A549 (cell line): ENCODE data around the gene WDFY1. TPM values are rescaled to one million over a fixed set of nuclear protein-coding genes. Genes with fewer than 3 reads are reported as not detected.
"Not testable (repeated sequence)": the region's sequence is repeated elsewhere in the genome, so short reads cannot be mapped to it uniquely, and the experiment has no call there.

Experiments used
- ATAC-seq, 2 experiments: fragments of 200-7000 bp in 1 of 2; fragments of >200 bp in 1 of 2; cut with Nextera tagmentation in 1 of 2; cut with Tn5 transposase in 1 of 2; 3 replicates each; pipeline versions ENCODE4 v1.8.0 to v1.9.1; 2018 to 2020; ENCODE audit warnings: mild to moderate bottlenecking in 1 of 2, moderate library complexity in 1 of 2
- CTCF ChIA-PET: fragments of 300-600 bp; sonication (Branson Sonifier 250); formaldehyde crosslinking; extraction: SDS; loops from one replicate; lab custom pipeline; 2021; ENCODE audit warnings: antibody characterized with exemption, inconsistent platforms; lab: Yijun Ruan, JAX
- POLR2A ChIA-PET: fragments of 350-600 bp; formaldehyde crosslinking; extraction: SDS; loops from one replicate; lab custom pipeline; 2021; ENCODE audit warnings: antibody characterized with exemption, inconsistent platforms; lab: Yijun Ruan, JAX
- DNase-seq, 2 experiments: peaks; one replicate each; pipeline versions ENCODE4 v3.0.0 to v3.0.0-alpha.2; 2011 to 2016; ENCODE audit warnings: low read depth in 1 of 2, low spot score in 1 of 2
- FAIRE-seq: peaks from 2 replicates; lab custom pipeline; 2011; peaks lifted over from hg19 to GRCh38; lab: Jason Lieb, UNC
- H3K27ac ChIP-seq, 2 experiments: fragments of >200 bp; sonication (Bioruptor Twin); formaldehyde crosslinking; 3 replicates each; pipeline ENCODE4 v1.5.1; 2016 to 2017
- H3K4me1 ChIP-seq: fragments of >200 bp; sonication (Bioruptor Twin); formaldehyde crosslinking; 3 replicates; pipeline ENCODE4 v1.6.1; 2016
- H3K4me2 ChIP-seq: fragments of >200 bp; sonication (Bioruptor Twin); formaldehyde crosslinking; 3 replicates; pipeline ENCODE4 v1.6.1; 2016
- H3K4me3 ChIP-seq: fragments of >200 bp; sonication (Bioruptor Twin); formaldehyde crosslinking; 3 replicates; pipeline ENCODE4 v1.5.1; 2016
- H3K9me3 ChIP-seq: fragments of >200 bp; sonication (Bioruptor Twin); formaldehyde crosslinking; 3 replicates; pipeline ENCODE4 v1.6.1; 2016
- ATOH8 ChIP-seq: fragments of 250-450 bp; sonication (Bioruptor Pico); IDR thresholded peaks from 2 replicates; pipeline ENCODE4 v1.5.0; 2020; ENCODE audit warnings: low read depth, mild to moderate bottlenecking, moderate library complexity
- CEBPB ChIP-seq, 2 experiments: fragments of >200 bp in 1 of 2; sonication (Bioruptor Twin) in 1 of 2; formaldehyde crosslinking in 1 of 2; IDR thresholded peaks; 2 replicates each; pipeline ENCODE4 v1.6.1; 2012 to 2016
- CHD4 ChIP-seq: fragments of 200-600 bp; sonication (generic); IDR thresholded peaks from 2 replicates; pipeline ENCODE4 v1.6.1; 2016; ENCODE audit warnings: antibody characterized with exemption, mild to moderate bottlenecking, borderline replicate concordance
- CTCF ChIP-seq: fragments of >200 bp; sonication (Bioruptor Twin); formaldehyde crosslinking; IDR thresholded peaks from 3 replicates; pipeline ENCODE4 v1.5.1; 2016
- EHMT2 ChIP-seq: fragments of 200-600 bp; sonication (generic); IDR thresholded peaks from 2 replicates; pipeline ENCODE4 v1.6.1; 2016; ENCODE audit warnings: antibody characterized with exemption, low read depth, mild to moderate bottlenecking, moderate library complexity
- EP300 ChIP-seq, 2 experiments: fragments of >200 bp; sonication (Bioruptor Twin); formaldehyde crosslinking; IDR thresholded peaks; 2 replicates in 1 of 2; 3 replicates in 1 of 2; pipeline ENCODE4 v1.6.1; 2016 to 2017
- HOXB5 ChIP-seq: fragments of 250-450 bp; sonication (Bioruptor Pico); IDR thresholded peaks from 2 replicates; pipeline ENCODE4 v1.5.0; 2020; ENCODE audit warnings: mild to moderate bottlenecking, moderate library complexity
- JUNB ChIP-seq: fragments of >200 bp; sonication (Bioruptor Twin); formaldehyde crosslinking; IDR thresholded peaks from 2 replicates; pipeline ENCODE4 v1.6.1; 2016
- NFE2L2 ChIP-seq: fragments of 150-350 bp; conservative IDR thresholded peaks from 2 replicates; pipeline ENCODE4 v1.6.1; 2014; ENCODE audit warnings: low read length
- RCOR1 ChIP-seq: fragments of 150-350 bp; IDR thresholded peaks from 2 replicates; pipeline ENCODE4 v1.6.1; 2014; ENCODE audit warnings: antibody characterized with exemption, low read length, low read depth
- SREBF2 ChIP-seq: fragments of 450-650 bp; IDR thresholded peaks from 2 replicates; pipeline ENCODE4 v1.6.1; 2014; ENCODE audit warnings: mild to moderate bottlenecking, moderate library complexity
- TP53 ChIP-seq: fragments of 250-450 bp; sonication (Bioruptor Pico); IDR thresholded peaks from 2 replicates; pipeline ENCODE4 v1.5.0; 2021; ENCODE audit warnings: mild to moderate bottlenecking, moderate library complexity
- ZC3H11A ChIP-seq: fragments of 450-650 bp; IDR thresholded peaks from 2 replicates; pipeline ENCODE4 v1.6.1; 2014; ENCODE audit warnings: antibody characterized with exemption, mild to moderate bottlenecking
- WGBS: methylation state at CpG from one replicate; pipeline ENCODE4 v1.1.6; 2017; ENCODE audit errors: missing lambda C conversion rate; 5-methylcytosine and 5-hydroxymethylcytosine counted together
- polyA plus RNA-seq, 4 experiments: library from polyadenylated mRNA; depleted of rRNA in 3 of 4; stranded (reverse); fragments of >200 nt; fragmentation: RNase III in 1 of 4; extraction: RNeasy Plus Mini Kit Qiagen cat#74134 plus additional on column Dnase treatment in 1 of 4; gene quantifications; 2 replicates in 3 of 4; 3 replicates in 1 of 4; pipeline ENCODE4 v1.2.3, GENCODE V29; 2011 to 2017
- TF ChIP-seq, protein P1 (sequence below): fragments of 150-350 bp; IDR thresholded peaks from 2 replicates; pipeline ENCODE4 v1.6.1; 2014; ENCODE audit warnings: low read depth, mild to moderate bottlenecking, low read length
- TF ChIP-seq, protein P2 (sequence below): IDR thresholded peaks from 2 replicates; pipeline ENCODE4 v1.6.1; 2012

Gene WDFY1
- polyA plus RNA-seq, 2 of the 4 experiments (the other 2 are of a cell fraction), result 38.7 to 70.8 TPM

GRCh38 chr2:223939438-223939837 is 5.7 kb downstream of the WDFY1 start:
- 0 out of 2 replicates have a peak, but pooled peaks have one; percentile 9 for TF ChIP-seq ZC3H11A
- FAIRE-seq, H3K4me2 ChIP-seq, H3K4me3 ChIP-seq, POLR2A ChIA-PET, ATAC-seq, H3K27ac ChIP-seq, CTCF ChIA-PET, H3K9me3 ChIP-seq: not testable (repeated sequence)
- DNase-seq, result peak in 1 of 2 experiments; percentile 28
- peaks cover 71% of the 10 kb centered on the region for H3K4me1 ChIP-seq
- 58% methylated on average over 2 of the region's 2 CpGs for WGBS

- ATAC-seq (no peak), DNase-seq (no peak)
- POLR2A ChIA-PET, result no interaction called here
- TF ChIP-seq EP300 (IDR thresholded peaks at IDR 0.05), result no peak
- TF ChIP-seq, protein P1, sequence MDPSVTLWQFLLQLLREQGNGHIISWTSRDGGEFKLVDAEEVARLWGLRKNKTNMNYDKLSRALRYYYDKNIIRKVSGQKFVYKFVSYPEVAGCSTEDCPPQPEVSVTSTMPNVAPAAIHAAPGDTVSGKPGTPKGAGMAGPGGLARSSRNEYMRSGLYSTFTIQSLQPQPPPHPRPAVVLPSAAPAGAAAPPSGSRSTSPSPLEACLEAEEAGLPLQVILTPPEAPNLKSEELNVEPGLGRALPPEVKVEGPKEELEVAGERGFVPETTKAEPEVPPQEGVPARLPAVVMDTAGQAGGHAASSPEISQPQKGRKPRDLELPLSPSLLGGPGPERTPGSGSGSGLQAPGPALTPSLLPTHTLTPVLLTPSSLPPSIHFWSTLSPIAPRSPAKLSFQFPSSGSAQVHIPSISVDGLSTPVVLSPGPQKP, result no peak
- no peak for TF ChIP-seq HOXB5 (CRISPR knock-in tag)
- TF ChIP-seq ATOH8, result no peak
- TF ChIP-seq SREBF2, result no peak
- no peak for TF ChIP-seq CHD4
- no peak for TF ChIP-seq CTCF
- no peak for TF ChIP-seq EHMT2
- no peak for TF ChIP-seq NFE2L2
- no peak for TF ChIP-seq CEBPB (IDR thresholded peaks at IDR 0.05)
- TF ChIP-seq TP53 (CRISPR knock-in tag), result no peak
- TF ChIP-seq, all 56 proteins: peak for 0
- 0% methylated on average over 1 of the region's 1 CpG for WGBS
- H3K9me3 ChIP-seq, result no peaks in the 10 kb centered on the region
- CTCF ChIA-PET, result interaction anchor here (1.1 kb wide), 1 partner anchor 76 kb away, joined by 3 read pairs; no protein-coding TSS in a partner anchor
- H3K4me3 ChIP-seq, result no peak overlapping the region
- H3K4me2 ChIP-seq, result peak overlapping the region; percentile 5; the same call in 2 of the 3 replicates
- peaks cover 78% of the 10 kb centered on the region for H3K4me1 ChIP-seq
- H3K27ac ChIP-seq, result no peak overlapping the region
- no peak for FAIRE-seq
Measured at GRCh38 chr2:223937535-223937934, 7.6 kb downstream of the WDFY1 start.

- H3K4me3 ChIP-seq, result no peak overlapping the region
- no peak for ATAC-seq
- no peaks in the 10 kb centered on the region for H3K9me3 ChIP-seq
- 79% methylated on average over 5 of the region's 5 CpGs for WGBS
- no peak for FAIRE-seq
- H3K4me1 ChIP-seq, result peaks cover 74% of the 10 kb centered on the region
- H3K4me2 ChIP-seq, result peak overlapping the region; percentile 5; the same call in 2 of the 3 replicates
- peak overlapping the region in 1 of 2 experiments; percentile 40; a peak in 2 of 6 replicates for H3K27ac ChIP-seq
- POLR2A ChIA-PET, result no interaction called here
- TF ChIP-seq JUNB (no peak), RCOR1 (no peak)
- TF ChIP-seq, protein P2, sequence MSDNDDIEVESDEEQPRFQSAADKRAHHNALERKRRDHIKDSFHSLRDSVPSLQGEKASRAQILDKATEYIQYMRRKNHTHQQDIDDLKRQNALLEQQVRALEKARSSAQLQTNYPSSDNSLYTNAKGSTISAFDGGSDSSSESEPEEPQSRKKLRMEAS, result no peak
- no peak for DNase-seq
- CTCF ChIA-PET, result interaction anchor here (1.0 kb wide), 1 partner anchor 109 kb away, joined by 3 read pairs; no protein-coding TSS in a partner anchor
Measured at GRCh38 chr2:223936862-223937326, 8.2 kb downstream of the WDFY1 start.
